ENCODE measurements around the gene TLE4.

Gene TLE4

GRCh38 chr9:79694208-79694607 is 122.4 kb downstream of the TLE4 start:
- FAIRE-seq, result no peak

DNA sequence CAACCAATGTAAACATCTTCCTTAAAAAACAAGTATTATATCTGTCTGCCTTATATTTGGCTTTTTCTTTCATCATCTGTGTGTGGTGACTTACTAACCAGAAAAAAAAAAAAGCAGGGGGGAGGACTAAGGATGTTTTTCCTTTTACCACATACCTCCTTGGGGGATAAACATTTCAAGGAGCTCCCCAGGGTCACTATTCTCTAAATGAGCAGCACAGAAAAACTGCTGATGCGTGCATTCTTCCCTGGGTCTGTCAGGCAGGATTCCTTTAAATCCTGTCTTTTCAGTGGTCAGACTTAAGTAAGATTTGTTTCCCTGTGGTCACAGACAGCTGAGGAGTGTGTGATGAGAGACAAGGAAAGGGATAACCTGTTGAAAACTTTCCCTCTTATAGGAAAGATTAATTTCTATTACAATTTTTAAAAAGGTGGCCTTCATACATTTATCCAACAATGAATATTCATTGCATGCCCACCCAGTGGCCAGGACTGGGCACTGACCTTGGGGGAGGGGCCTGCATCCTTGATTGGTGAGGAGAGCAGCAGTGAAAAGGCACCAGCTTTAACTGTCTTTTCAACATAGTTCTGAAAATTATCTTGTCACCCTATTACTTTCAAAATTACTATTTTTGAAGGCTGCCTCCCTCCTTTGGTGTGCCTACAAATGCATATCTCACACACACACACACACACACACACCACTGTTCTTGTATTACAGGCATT is 123.1 kb downstream of the TLE4 start:
- FAIRE-seq, result no peak

GRCh38 chr9:79695531-79696175 is 123.9 kb downstream of the TLE4 start:
- FAIRE-seq, result no peak

DNA sequence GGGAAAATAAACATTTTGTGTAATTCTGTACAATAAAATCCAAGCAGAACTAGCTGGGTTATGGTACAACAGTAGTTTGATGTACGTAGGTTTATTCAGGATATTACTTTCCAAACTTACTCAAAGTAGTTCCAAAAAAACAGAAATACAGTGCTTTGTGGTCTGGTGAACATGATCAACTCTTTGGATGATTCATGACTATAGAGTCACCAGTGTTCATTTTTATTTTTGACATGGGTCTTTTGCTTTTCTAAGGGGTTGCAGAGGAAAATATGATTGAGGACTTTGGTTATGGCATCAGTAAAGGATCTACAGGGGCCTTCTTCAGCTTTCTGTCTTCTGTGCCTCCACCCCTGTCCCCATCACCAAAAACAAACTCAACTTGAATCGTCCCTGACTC is 127.2 kb downstream of the TLE4 start:
- FAIRE-seq, result no peak

DNA sequence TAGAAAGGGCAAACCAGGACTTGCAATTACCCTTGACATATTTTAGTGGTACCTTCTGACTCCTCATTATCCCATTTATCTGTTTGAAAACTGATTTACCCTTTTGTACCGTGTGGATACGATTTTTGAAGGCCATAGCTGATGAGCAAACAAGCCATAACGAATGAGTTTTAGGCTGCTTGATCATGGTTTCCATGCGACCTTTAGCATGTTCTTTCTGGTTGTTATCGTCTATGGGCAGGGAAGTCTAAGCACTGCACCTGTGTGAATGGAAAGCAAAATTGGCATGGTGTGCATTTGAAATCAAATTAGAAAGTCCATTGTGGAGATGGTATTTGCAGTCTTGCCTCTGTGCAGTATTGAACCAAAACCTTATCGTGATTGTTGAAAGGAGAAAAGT is 127.7 kb downstream of the TLE4 start:
- FAIRE-seq, result no peak

DNA sequence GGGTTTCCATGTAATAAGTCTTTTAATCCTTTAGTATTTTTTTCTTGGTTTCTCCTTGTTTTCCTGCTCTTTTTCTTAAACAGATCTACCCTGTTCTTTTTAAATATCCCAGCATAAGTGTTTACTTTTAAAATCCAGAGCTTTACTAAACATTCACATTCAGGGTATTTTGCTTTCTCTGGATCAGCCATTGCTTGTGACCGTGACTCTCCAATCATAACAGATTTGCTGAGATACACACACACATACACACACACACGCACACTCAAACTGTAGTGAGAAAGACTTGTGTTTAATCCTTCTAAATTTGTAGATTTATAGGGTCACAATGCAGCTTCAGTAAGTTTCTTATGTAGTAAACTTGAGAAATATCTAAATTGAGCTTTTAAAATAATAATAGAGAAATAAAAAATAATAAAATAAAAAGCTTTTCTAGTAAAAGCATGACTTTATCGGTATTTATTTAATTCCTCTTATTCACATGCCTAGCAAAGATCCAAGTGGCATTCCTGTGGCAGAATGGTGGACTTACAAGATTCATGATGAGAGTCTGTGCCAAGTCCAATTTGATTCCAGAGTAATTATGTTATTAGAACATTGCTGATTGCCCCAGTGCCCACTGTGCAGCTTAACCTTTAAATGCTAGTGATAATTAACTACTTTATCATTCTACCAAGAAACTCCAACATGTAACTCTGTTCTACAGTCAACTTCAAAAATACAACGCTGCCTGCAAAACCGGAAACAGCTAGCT is 129.0 kb downstream of the TLE4 start:
- FAIRE-seq, result no peak

DNA sequence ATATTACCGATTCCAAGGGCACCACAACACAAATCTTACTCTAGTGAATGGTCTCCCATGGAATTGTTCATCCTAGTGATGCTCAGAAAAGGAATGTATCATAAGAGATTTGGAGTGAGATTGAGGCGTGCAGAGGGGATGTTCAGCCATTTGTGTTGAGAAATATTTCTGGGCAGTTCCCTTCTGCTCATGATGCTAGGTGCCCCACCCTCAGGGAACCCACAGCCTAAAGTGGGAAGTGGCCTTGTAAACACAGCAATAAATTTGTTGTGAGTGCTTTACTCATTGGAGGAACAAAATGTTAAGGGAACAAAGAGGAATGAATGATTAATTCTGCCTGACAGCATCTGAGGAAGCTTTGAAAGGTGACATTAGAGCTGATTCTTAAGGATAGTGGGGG is 129.9 kb downstream of the TLE4 start:
- no peak for FAIRE-seq

DNA sequence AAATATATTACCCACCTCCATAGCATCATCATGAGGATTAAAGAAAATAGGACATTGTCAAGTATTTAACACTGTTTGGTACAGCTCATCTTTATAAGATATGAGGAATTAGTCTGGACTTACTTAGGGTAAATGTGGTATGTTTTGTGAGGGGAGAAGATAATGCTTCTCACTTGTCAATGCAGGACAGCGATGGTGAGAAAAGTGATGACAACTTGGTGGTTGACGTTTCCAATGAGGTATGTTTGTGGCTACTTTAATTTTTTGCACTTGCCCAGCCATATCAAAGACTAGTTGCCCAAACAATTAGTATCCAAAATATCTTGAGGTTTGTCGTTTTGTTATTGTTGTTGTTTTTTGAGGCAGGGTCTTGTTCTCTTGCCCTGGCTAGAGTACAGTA is 133.9 kb downstream of the TLE4 start:
- no peak for FAIRE-seq

GRCh38 chr9:79706512-79706911 is 134.7 kb downstream of the TLE4 start:
- FAIRE-seq, result no peak

DNA sequence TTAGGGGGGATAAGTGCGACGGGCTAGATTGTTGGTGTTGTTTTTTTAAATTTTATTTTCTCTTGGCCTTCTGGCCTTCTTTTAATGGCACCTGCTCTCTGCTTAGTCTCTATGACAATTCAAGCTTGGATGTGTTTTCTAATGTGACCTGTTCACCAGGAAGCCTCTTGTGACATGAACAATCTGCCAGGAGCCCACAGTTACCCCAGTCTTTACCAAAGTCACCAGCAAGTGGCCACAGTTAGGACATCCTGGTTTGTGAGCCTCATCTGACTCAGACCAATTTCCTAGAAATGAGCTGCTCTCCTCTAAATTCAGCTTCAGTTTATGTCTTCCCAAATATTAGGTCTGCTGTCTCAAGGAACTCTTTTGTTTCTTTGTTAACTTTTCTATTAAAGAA is 135.8 kb downstream of the TLE4 start:
- no peak for FAIRE-seq

DNA sequence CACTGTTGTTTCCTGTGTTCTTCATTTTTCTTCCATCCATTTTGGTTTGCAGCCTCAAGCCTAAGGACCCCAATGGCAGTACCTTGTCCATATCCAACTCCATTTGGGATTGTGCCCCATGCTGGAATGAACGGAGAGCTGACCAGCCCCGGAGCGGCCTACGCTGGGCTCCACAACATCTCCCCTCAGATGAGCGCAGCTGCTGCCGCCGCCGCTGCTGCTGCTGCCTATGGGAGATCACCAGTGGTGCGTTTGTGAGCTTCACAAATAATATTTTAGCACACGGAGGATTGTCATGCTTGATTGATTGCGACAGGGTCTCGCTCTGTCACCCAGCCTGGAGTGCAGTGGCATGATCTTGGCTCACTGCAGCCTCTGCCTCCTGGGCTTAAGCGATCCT is 136.8 kb downstream of the TLE4 start:
- FAIRE-seq, result no peak

GRCh38 chr9:79709743-79710674 is 138.2 kb downstream of the TLE4 start:
- FAIRE-seq, result no peak

GRCh38 chr9:79711874-79712273 is 140.1 kb downstream of the TLE4 start:
- no peak for FAIRE-seq

DNA sequence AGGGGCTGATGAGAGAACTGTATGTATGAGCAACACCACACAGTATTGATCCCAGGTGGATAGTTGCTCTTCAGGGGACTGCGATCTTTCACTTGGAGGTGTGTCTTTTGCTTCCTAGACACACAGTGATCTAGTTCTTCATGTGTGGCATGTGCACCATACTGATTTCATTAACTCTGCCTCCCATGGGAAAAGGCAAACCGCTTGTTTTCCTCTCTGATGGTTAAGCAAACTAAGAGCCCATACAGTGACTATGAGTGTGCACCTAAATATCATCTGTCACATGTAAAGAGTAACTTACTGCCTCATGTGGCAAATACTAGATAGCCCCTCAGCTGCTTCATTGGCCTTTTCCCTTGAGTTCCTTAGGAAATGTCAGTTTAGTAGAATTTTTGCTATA is 147.3 kb downstream of the TLE4 start:
- no peak for FAIRE-seq

GRCh38 chr9:79719989-79720388 is 148.2 kb downstream of the TLE4 start:
- no peak for FAIRE-seq

DNA sequence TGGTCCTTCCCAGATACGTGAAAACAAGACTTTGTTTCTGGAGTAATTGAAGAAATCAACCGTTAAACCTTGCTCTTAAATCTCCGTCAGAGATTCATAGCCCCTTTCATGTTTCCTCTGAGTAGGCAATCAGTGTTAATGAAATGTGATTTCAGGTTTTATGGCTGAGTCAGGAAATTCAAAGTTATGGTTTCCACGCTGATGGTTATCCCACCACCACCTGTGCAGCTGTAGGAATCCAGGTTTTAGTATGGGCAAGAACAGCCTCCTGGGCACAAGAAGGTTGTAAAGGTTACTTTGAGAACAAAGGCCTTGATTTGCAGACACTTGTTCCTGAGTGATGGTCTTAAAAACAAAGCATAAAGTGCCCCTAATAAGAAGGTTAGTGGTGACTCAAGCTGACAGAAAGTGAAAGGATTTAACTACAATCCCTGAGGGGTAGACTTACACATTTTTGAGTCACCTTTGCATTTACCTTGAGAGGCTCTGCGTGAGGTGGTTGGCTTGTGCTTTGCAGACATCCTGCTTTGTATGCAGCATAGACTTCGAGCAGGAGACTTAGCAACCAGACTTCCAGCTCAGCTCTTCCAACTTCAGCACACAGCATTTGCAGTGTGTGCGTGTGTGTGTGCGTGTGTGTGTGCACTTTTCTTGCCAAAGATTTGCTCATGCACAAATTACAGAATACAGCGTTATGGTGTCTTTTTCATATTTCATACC is 159.6 kb downstream of the TLE4 start:
- FAIRE-seq, result no peak

- no peak for FAIRE-seq
Measured at GRCh38 chr9:79735023-79735779, 163.4 kb downstream of the TLE4 start.

DNA sequence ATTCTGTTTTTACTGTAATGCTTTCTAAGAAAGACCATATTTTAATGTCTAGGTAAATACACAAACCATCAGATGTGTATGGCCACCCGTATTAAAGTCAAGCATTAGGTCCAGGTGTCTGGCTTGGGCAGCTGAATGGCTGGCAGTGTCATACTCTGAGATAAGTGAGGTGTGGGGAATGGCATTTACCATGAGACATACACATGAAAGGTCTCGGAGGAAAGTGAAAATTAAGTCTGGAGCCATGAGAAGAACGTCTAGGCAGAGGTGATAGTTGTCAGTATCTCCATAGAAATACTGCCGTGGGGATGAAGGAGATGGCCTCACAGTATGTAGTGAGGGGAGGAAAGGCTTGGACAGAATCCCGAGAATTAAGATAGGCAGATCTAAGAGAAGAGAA is 164.3 kb downstream of the TLE4 start:
- FAIRE-seq, result no peak

- no peak for FAIRE-seq
Measured at GRCh38 chr9:79741381-79741780, 169.6 kb downstream of the TLE4 start.

GRCh38 chr9:79742110-79742721 is 170.5 kb downstream of the TLE4 start:
- no peak for FAIRE-seq

- no peak for FAIRE-seq
Measured at GRCh38 chr9:79744521-79744920, 172.8 kb downstream of the TLE4 start.

All from G401.6 (cell line).